ENCODE measurements around the gene KRT14. TPM values are rescaled to one million over a fixed set of nuclear protein-coding genes. Genes with fewer than 3 reads are reported as not detected.

Gene KRT14
- not detected for polyA plus RNA-seq (2013, experiment 1 of 4)
- not detected for polyA plus RNA-seq (2013, experiment 2 of 4)
- not detected for polyA plus RNA-seq (2013, experiment 3 of 4)
- polyA plus RNA-seq (2013, experiment 4 of 4) = not detected

- no peak within 1 kb of the TSS for H3K4me3 ChIP-seq (ENCODE audit: insufficient read depth, low read depth, low read length)
- H3K36me3 ChIP-seq (ENCODE audit: control insufficient read depth, insufficient read depth, low read length) = no peaks in the 10 kb centered on the region
- no peaks in the 10 kb centered on the region for H3K9me3 ChIP-seq (ENCODE audit: control insufficient read depth, low read length)
- no peaks in the 10 kb centered on the region for H3K27me3 ChIP-seq (ENCODE audit: control insufficient read depth, insufficient read depth, low read length, poor library complexity, severe bottlenecking)
- 86 to 88% methylated on average over 15 of the region's 15 CpGs for WGBS, 2 experiments
- H3K4me1 ChIP-seq (ENCODE audit: control insufficient read depth, insufficient read depth, low read length) = peaks cover 4% of the 10 kb centered on the region
- H3K27ac ChIP-seq (ENCODE audit: insufficient read depth, low read depth, low read length, poor library complexity, severe bottlenecking) = no peak within 1 kb of the TSS
Observed at GRCh38 chr17:41586863-41587495, at the start of gene KRT14. KRT14 (minus strand) TSS chr17:41586895; CDS start chr17:41586834, 61 bp downstream.

GRCh38 chr17:41635121-41636097 is 48.7 kb upstream of the KRT14 start:
- no peak overlapping the region for H3K27ac ChIP-seq (ENCODE audit: insufficient read depth, low read depth, low read length, poor library complexity, severe bottlenecking)

GRCh38 chr17:41634639-41635038 is 47.9 kb upstream of the KRT14 start:
- no peak overlapping the region for H3K4me3 ChIP-seq (ENCODE audit: insufficient read depth, low read depth, low read length)
- H3K27me3 ChIP-seq (ENCODE audit: control insufficient read depth, insufficient read depth, low read length, poor library complexity, severe bottlenecking) = no peaks in the 10 kb centered on the region
- H3K4me1 ChIP-seq (ENCODE audit: control insufficient read depth, insufficient read depth, low read length) = peaks cover 6% of the 10 kb centered on the region
- WGBS, 2 experiments = 77 to 86% methylated on average over 7 of the region's 7 CpGs
- no peaks in the 10 kb centered on the region for H3K9me3 ChIP-seq (ENCODE audit: control insufficient read depth, low read length)
- no peaks in the 10 kb centered on the region for H3K36me3 ChIP-seq (ENCODE audit: control insufficient read depth, insufficient read depth, low read length)
- no peak overlapping the region for H3K27ac ChIP-seq (ENCODE audit: insufficient read depth, low read depth, low read length, poor library complexity, severe bottlenecking)

More at GRCh38 chr17:41635121-41636097, 48.7 kb upstream of the KRT14 start:
- H3K9me3 ChIP-seq (ENCODE audit: control insufficient read depth, low read length) = no peaks in the 10 kb centered on the region
- no peak overlapping the region for H3K4me3 ChIP-seq (ENCODE audit: insufficient read depth, low read depth, low read length)
- no peaks in the 10 kb centered on the region for H3K27me3 ChIP-seq (ENCODE audit: control insufficient read depth, insufficient read depth, low read length, poor library complexity, severe bottlenecking)
- H3K36me3 ChIP-seq (ENCODE audit: control insufficient read depth, insufficient read depth, low read length) = no peaks in the 10 kb centered on the region
- H3K4me1 ChIP-seq (ENCODE audit: control insufficient read depth, insufficient read depth, low read length) = peaks cover 6% of the 10 kb centered on the region
- 76 to 78% methylated on average over 28 of the region's 28 CpGs for WGBS, 2 experiments

GRCh38 chr17:41633556-41634199 is 47.0 kb upstream of the KRT14 start:
- no peaks in the 10 kb centered on the region for H3K9me3 ChIP-seq (ENCODE audit: control insufficient read depth, low read length)
- H3K27ac ChIP-seq (ENCODE audit: insufficient read depth, low read depth, low read length, poor library complexity, severe bottlenecking) = no peak overlapping the region
- H3K4me1 ChIP-seq (ENCODE audit: control insufficient read depth, insufficient read depth, low read length) = peaks cover 6% of the 10 kb centered on the region
- H3K27me3 ChIP-seq (ENCODE audit: control insufficient read depth, insufficient read depth, low read length, poor library complexity, severe bottlenecking) = no peaks in the 10 kb centered on the region
- no peaks in the 10 kb centered on the region for H3K36me3 ChIP-seq (ENCODE audit: control insufficient read depth, insufficient read depth, low read length)
- 89 to 91% methylated on average over 14 of the region's 14 CpGs for WGBS, 2 experiments
- no peak overlapping the region for H3K4me3 ChIP-seq (ENCODE audit: insufficient read depth, low read depth, low read length)

- Histone ChIP-seq H3K9me3 (ENCODE audit: control insufficient read depth, low read length) (no peaks in the 10 kb centered on the region), H3K36me3 (ENCODE audit: control insufficient read depth, insufficient read depth, low read length) (no peaks in the 10 kb centered on the region), H3K27me3 (ENCODE audit: control insufficient read depth, insufficient read depth, low read length, poor library complexity, severe bottlenecking) (no peaks in the 10 kb centered on the region), H3K27ac (ENCODE audit: insufficient read depth, low read depth, low read length, poor library complexity, severe bottlenecking) (no peak overlapping the region), H3K4me1 (ENCODE audit: control insufficient read depth, insufficient read depth, low read length) (peaks cover 6% of the 10 kb centered on the region), H3K4me3 (ENCODE audit: insufficient read depth, low read depth, low read length) (no peak overlapping the region)
- WGBS, 2 experiments = 71 to 72% methylated on average over 5 of the region's 5 CpGs
Observed at GRCh38 chr17:41632482-41633105, 45.9 kb upstream of the KRT14 start.

GRCh38 chr17:41631898-41632285 is 45.2 kb upstream of the KRT14 start:
- Histone ChIP-seq H3K4me3 (ENCODE audit: insufficient read depth, low read depth, low read length) (no peak overlapping the region), H3K4me1 (ENCODE audit: control insufficient read depth, insufficient read depth, low read length) (peaks cover 6% of the 10 kb centered on the region), H3K27ac (ENCODE audit: insufficient read depth, low read depth, low read length, poor library complexity, severe bottlenecking) (no peak overlapping the region), H3K36me3 (ENCODE audit: control insufficient read depth, insufficient read depth, low read length) (no peaks in the 10 kb centered on the region), H3K9me3 (ENCODE audit: control insufficient read depth, low read length) (no peaks in the 10 kb centered on the region), H3K27me3 (ENCODE audit: control insufficient read depth, insufficient read depth, low read length, poor library complexity, severe bottlenecking) (no peaks in the 10 kb centered on the region)
- 87 to 88% methylated on average over 15 of the region's 15 CpGs for WGBS, 2 experiments

- H3K36me3 ChIP-seq (ENCODE audit: control insufficient read depth, insufficient read depth, low read length) = no peaks in the 10 kb centered on the region
- 92% methylated on average over 8 of the region's 8 CpGs for WGBS, 2 experiments
- no peaks in the 10 kb centered on the region for H3K27me3 ChIP-seq (ENCODE audit: control insufficient read depth, insufficient read depth, low read length, poor library complexity, severe bottlenecking)
- no peak overlapping the region for H3K27ac ChIP-seq (ENCODE audit: insufficient read depth, low read depth, low read length, poor library complexity, severe bottlenecking)
- no peaks in the 10 kb centered on the region for H3K9me3 ChIP-seq (ENCODE audit: control insufficient read depth, low read length)
- peaks cover 6% of the 10 kb centered on the region for H3K4me1 ChIP-seq (ENCODE audit: control insufficient read depth, insufficient read depth, low read length)
- no peak overlapping the region for H3K4me3 ChIP-seq (ENCODE audit: insufficient read depth, low read depth, low read length)
Observed at GRCh38 chr17:41631025-41631897, 44.6 kb upstream of the KRT14 start.

GRCh38 chr17:41629826-41630670 is 43.4 kb upstream of the KRT14 start:
- Histone ChIP-seq H3K4me3 (ENCODE audit: insufficient read depth, low read depth, low read length) (no peak overlapping the region), H3K27me3 (ENCODE audit: control insufficient read depth, insufficient read depth, low read length, poor library complexity, severe bottlenecking) (no peaks in the 10 kb centered on the region), H3K27ac (ENCODE audit: insufficient read depth, low read depth, low read length, poor library complexity, severe bottlenecking) (no peak overlapping the region), H3K36me3 (ENCODE audit: control insufficient read depth, insufficient read depth, low read length) (no peaks in the 10 kb centered on the region), H3K9me3 (ENCODE audit: control insufficient read depth, low read length) (no peaks in the 10 kb centered on the region), H3K4me1 (ENCODE audit: control insufficient read depth, insufficient read depth, low read length) (peaks cover 2% of the 10 kb centered on the region)
- 86 to 87% methylated on average over 13 of the region's 13 CpGs for WGBS, 2 experiments

Data from ectodermal cell (in vitro differentiated cells).